ENCODE data around the gene PRDM8. TPM values are rescaled to one million over a fixed set of nuclear protein-coding genes. Genes with fewer than 3 reads are reported as not detected.

Gene PRDM8
- total and polyA plus RNA-seq, 2 of the 8 experiments (the other 6 are each of a cell fraction or from before 2014, with no cell fraction given) = not detected

DNA sequence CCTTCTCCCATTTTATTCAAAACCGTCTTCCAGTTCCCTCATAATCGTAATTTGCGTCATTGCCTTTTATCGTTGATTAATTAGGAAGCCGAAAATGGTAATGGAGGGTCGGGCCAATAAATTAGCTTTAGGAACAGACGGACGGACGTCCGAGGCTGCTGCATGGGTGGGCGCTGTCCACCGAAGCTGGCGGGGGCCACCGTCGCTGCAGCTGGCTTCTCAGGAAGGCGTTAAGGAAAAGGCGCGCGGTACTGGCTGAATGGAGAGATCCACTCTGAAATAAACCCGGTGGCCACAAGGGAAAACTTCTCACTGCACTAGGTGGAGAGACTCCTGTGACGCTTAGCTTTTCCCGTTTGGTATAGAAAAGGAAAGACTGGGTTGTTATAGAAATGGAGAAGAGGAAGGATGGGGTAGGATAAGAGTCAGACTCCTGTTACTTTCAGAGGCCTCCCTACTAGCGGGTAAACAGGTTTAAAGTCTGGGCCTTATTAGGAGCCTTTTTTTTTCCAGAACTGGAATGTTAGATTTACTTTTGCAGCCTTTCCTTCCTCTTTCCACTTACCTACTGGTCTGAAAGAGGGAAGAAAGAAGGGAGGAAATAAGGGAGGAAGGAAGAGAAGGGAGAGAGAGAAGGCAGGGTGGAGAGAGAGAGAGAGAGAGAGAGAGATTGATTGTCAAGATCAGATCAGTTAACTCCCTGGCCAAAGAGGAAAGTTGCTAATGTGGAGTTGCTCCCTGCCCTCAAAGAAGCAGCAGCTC is 11.3 kb upstream of the PRDM8 start:
- no peak overlapping the region for H3K4ac ChIP-seq (replicated peaks; ENCODE audit: insufficient read length, low read depth, low read length)
- no peak overlapping the region for H3K9ac ChIP-seq (replicated peaks in 1 of 4; ENCODE audit: extremely low read depth in 1 of 4, low read depth in 3 of 4, low read length in 3 of 4)
- H2BK20ac ChIP-seq (ENCODE audit: low read length) = no peak overlapping the region
- no peak overlapping the region for H2BK12ac ChIP-seq (ENCODE audit: low read depth, low read length)
- no peak overlapping the region for H2AK5ac ChIP-seq (ENCODE audit: low read depth, low read length)
- no peaks in the 10 kb centered on the region for H3K79me1 ChIP-seq (ENCODE audit: low read depth, low read length)
- no peak overlapping the region for H3K23ac ChIP-seq (ENCODE audit: insufficient read length)
- H4K91ac ChIP-seq (replicated peaks; ENCODE audit: insufficient read length, low read length) = no peak overlapping the region
- 7% methylated on average over 18 of the region's 23 CpGs; no CpG with 5 or more reads in 1 of the 2 experiments for WGBS, 2 experiments (ENCODE audit: extremely low coverage in 1 of 2, insufficient coverage in 1 of 2, insufficient read length in 1 of 2, insufficient replicate concordance in 2 of 2, low coverage in 1 of 2, low lambda C conversion rate in 2 of 2, missing lambda C conversion rate in 1 of 2)
- H2BK15ac ChIP-seq (ENCODE audit: low read length) = no peak overlapping the region
- no peak overlapping the region for H4K8ac ChIP-seq (ENCODE audit: extremely low read depth, insufficient read depth, low read length)
- peaks cover 0 to 4% (median 0%) of the 10 kb centered on the region in 4 experiments; a peak in 1 of 8 replicates for H3K36me3 ChIP-seq (ENCODE audit: control insufficient read depth in 2 of 4, insufficient read depth in 4 of 4, low read length in 3 of 4)
- ChIA-PET CTCF (ENCODE audit: partially characterized antibody) (interaction anchor here (0.6 to 10.3 kb wide), 15 partner anchors 8 to 1234 kb away, joined by 3 to 170 read pairs (median 3); partner anchors contain the start of genes BMP3, FGF5 and PRDM8), POLR2A (ENCODE audit: partially characterized antibody) (interaction anchor here (0.8 to 1.8 kb wide), 3 partner anchors 10 to 16 kb away, joined by 3 to 5 read pairs (median 4); no protein-coding TSS in a partner anchor)
- H3K4me2 ChIP-seq (ENCODE audit: insufficient read depth in 1 of 2, low read depth in 2 of 2, low read length in 2 of 2) = peak overlapping the region; percentile 82 to 91
- H3K4me3 ChIP-seq (ENCODE audit: extremely low read depth in 1 of 4, insufficient read depth in 2 of 4, low read depth in 3 of 4, low read length in 4 of 4) = peak overlapping the region in 1 of 4 experiments; percentile 86; a peak in 2 of 8 replicates
- no peak overlapping the region for H2BK5ac ChIP-seq (ENCODE audit: low read depth, low read length)
- no peak for FAIRE-seq
- no peak overlapping the region for H2AFZ ChIP-seq (ENCODE audit: low read length)
- no peaks in the 10 kb centered on the region for H3K9me3 ChIP-seq (ENCODE audit: insufficient read depth in 2 of 2, low read depth in 1 of 2, low read length in 1 of 2)
- H3K14ac ChIP-seq (ENCODE audit: insufficient read length) = no peak overlapping the region
- peaks cover 0 to 31% (median 22%) of the 10 kb centered on the region in 4 experiments; a peak in 6 of 7 replicates for H3K4me1 ChIP-seq (replicated peaks in 1 of 4; ENCODE audit: control insufficient read depth in 3 of 4, insufficient read depth in 4 of 4, low read length in 3 of 4)
- no peaks in the 10 kb centered on the region for H3K79me2 ChIP-seq (ENCODE audit: control insufficient read depth in 1 of 2, insufficient read depth in 2 of 2, low read length in 2 of 2)
- H4K5ac ChIP-seq (ENCODE audit: insufficient read length, low read depth, low read length) = no peak overlapping the region
- H3K27me3 ChIP-seq (replicated peaks in 1 of 4; ENCODE audit: control insufficient read depth in 3 of 4, extremely low read depth in 1 of 4, insufficient read depth in 3 of 4, low read length in 3 of 4) = peaks cover 81 to 96% (median 90%) of the 10 kb centered on the region in 4 experiments
- H3K18ac ChIP-seq (ENCODE audit: extremely low read depth, low read length) = 0 out of 2 replicates have a peak overlapping the region, but pooled peaks have one; percentile 12
- no peak for DNase-seq (ENCODE audit: low read depth in 1 of 2, low spot score in 2 of 2)
- no peak overlapping the region for H3K27ac ChIP-seq (ENCODE audit: low read depth, low read length)
- TF ChIP-seq SAP30 (IDR thresholded peaks at IDR 0.05; ENCODE audit: insufficient read depth, insufficient replicate concordance, low read length) (no peak), SUZ12 (IDR thresholded peaks at IDR 0.05; ENCODE audit: low read length) (peak; percentile 90), RNF2 (IDR thresholded peaks at IDR 0.05; ENCODE audit: borderline replicate concordance, low read depth, low read length, missing control alignments, poor library complexity, severe bottlenecking) (peak; percentile 37), EZH2 (IDR thresholded peaks at IDR 0.05; ENCODE audit: low read depth, low read length, severe bottlenecking) (peak; percentile 91), ZNF274 (IDR thresholded peaks at IDR 0.05; ENCODE audit: borderline replicate concordance, extremely low read depth, low read length) (no peak)
- peaks cover 13% of the 10 kb centered on the region; the same call in 1 of the 2 replicates for H3K23me2 ChIP-seq (ENCODE audit: low read depth, low read length)
- H3K56ac ChIP-seq (replicated peaks; ENCODE audit: insufficient read length, low read depth, low read length) = no peak overlapping the region
- H2BK120ac ChIP-seq (replicated peaks; ENCODE audit: low read depth, low read length) = no peak overlapping the region
- H4K20me1 ChIP-seq (replicated peaks in 1 of 2; ENCODE audit: control insufficient read depth in 1 of 2, insufficient read depth in 2 of 2, low read length in 2 of 2) = peaks cover 10 to 16% of the 10 kb centered on the region in 2 experiments

Data from H1 (cell line).